Measurements from ENCODE around the gene EARS2.

GRCh38 chr16:23537390-23537789 is 19.8 kb downstream of the EARS2 start:
- TF ChIP-seq EZH2 (IDR thresholded peaks at IDR 0.05; ENCODE audit: low read length, missing control alignments) (no peak), CTCF (conservative IDR thresholded peaks at IDR 0.05 in 1 of 2, IDR thresholded peaks at IDR 0.05 in 1 of 2; ENCODE audit: low read depth in 1 of 2, low read length in 2 of 2) (no peak)

Data from fibroblast of lung (primary cell).